ENCODE data around the gene SPATA25.
A peak's percentile ranks its signal among the peaks of the same experiment; 100 is the strongest.

Gene SPATA25

GRCh38 chr20:45863543-45864470, 23.6 kb downstream of the SPATA25 start:
- no peak for DNase-seq (ENCODE audit: low spot score)

DNA sequence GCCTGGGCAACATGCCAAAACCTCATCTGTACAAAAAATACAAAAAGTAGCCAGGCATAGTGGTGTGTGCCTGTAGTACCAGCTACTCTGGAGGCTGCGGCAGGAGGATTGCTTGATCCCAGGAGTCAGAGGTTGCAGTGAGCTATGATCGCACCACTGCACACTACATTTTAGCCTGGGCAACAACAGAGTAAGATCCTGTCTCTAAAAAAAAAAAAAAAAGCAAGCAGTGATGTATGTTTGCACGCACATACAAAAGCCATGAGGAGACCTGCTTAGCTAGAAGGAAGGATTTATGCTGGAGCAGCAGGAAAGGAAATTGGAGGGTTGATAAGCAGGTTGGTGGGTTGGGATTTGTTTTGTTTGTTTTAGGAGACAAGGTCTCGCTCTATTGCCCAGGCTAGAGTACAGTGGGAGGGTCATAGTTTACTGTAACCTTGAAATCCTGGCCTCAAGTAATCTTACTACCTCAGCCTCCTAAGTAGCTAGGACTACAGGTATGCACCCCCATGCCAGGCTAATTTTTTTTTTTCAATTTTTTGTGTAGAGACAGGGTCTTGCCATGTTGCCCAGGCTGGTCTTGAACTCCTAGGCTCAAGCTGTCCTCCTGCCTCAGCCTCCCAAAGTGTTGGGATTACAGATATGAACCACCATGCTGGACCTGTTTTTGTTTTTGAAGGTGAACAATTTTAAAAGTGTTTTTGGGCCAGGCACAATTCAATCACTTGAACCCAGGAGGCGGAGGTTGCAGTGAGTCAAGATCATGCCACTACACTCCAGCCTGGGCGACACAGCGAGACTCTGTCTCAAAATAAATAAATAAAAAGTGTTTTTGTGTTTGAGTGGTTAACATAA, 26.0 kb downstream of the SPATA25 start:
- no peak for DNase-seq (ENCODE audit: low spot score)

GRCh38 chr20:45860560-45861220, 26.7 kb downstream of the SPATA25 start:
- peak; percentile 45 for DNase-seq (ENCODE audit: low spot score)

- no peak for DNase-seq (ENCODE audit: low spot score)
These were observed 27.5 kb downstream of the SPATA25 start for GRCh38 chr20:45859916-45860315.

DNA sequence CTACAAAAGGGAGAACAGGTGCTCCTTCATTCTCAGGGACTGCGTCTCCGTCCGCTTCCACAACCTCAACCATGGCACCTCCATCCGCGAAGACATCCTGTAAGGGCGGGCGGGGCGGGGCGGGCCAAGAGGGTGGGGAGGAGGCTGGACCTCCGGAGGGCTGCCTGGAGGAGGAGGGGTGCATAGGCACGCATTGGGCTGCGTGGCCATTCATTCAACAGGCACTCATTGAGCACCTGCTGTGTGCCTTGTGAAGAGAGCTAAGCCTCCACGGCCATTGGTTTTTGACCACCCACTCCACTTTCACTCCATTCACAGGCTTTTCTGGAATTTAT, 29.6 kb downstream of the SPATA25 start:
- DNase-seq (ENCODE audit: low spot score) = no peak

DNA sequence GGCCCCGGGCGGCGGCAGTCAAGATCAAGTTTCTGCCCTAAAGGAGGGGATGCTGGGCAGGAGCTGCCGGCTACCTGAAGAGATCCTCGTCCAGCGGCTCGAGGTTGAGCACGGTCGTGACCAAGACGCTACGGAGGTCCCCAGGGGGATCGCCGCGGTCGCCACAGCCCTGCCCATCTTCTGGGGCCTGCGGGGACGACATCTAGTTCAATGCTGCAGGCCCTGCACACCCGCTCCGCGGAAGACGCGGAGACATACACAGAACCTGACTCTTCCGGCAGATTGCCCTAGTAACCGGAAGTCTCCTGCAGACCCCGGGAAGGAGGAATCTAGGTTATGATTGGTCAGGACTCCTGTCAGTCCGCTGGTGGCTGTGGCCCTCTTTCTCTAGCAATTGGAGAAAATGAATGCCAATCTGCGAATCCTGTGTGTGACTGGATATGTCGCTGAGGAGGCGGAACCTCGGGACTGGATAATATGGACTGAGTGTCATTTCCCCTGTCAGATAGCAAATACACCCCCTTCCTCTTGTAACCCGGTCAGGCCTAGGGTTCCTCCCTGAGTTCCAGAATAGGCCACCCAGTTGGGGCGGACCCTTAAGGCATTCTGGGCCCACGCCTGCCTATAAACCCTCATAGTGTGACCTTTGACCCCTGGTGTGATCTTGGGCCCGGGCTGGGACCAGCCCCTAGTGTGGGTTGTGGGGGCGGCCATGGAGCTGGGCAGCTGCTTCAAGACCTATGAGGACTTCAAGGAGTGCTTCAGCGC, 30.1 kb downstream of the SPATA25 start, which contains the start of the genes ACOT8 and ZSWIM3:
Gene ACOT8 (minus strand): TSS at position 279 of the 768 bp plus-strand sequence. CDS start 77 bp downstream, at position 202.
Gene ZSWIM3 (plus strand): TSS at position 501 of the 768 bp plus-strand sequence. CDS start 212 bp downstream, at position 713.
- DNase-seq (ENCODE audit: low spot score) = peak; percentile 100

GRCh38 chr20:45853484-45853883, 33.9 kb downstream of the SPATA25 start:
- no peak for DNase-seq (ENCODE audit: low spot score)

GRCh38 chr20:45852326-45852725, 35.1 kb downstream of the SPATA25 start:
- DNase-seq (ENCODE audit: low spot score) = no peak

DNA sequence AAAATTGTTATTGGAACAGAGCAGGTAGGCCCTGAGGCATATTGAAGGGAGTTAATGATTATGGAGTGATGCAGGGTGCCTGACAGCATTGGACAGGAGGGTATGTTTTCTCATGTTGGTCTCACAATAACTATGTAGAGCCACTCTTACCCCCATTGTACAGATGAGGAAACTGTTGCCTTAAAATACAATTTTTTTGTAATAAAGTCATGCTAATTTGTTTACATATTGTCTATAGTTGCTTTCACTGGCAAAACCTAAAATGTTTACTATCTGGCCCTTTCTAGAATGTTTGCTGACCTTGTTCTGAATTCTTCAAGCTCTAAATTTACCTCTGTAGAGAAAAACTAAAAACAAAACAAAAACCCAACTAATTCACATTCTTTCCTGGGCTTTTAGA, 35.9 kb downstream of the SPATA25 start:
- DNase-seq (ENCODE audit: low spot score) = no peak

DNA sequence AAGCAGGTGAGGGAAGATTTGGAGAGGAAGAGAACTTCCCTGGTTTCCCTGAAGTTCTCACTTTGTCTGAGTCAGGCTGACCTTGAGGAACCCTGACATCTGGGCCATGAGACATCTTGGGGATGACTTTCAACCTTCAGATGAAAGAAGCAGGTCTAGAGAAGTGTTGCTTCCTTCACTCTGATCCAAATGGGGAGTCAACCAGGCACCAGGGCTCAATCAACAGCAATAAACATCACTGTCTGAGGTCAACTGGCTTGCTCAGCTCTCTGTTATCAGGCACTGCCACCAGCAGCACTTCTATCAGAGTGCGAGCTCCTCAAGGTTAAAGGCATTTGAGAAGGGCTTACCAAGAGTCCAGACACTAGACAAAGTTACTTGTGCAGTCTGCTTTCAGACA, 36.5 kb downstream of the SPATA25 start:
- DNase-seq (ENCODE audit: low spot score) = no peak

DNA sequence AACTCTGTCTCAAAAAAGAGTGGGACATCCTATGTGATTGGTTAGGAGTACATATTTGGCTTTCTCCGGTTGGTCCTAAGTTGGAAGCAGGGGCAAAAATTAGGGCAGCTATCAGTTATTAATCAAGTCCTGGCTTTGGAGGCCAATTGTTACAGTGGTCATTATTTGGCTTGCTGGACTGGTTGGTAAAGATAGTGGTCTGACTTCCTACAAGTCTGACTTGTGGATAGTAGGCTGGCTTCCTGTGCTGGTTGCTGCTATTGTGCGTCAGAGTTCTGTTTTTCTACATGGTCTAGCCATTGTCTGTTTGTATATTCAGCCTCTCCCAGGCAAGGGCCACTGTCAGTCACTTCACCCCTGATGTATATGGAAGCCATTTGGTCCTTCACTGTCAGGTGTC, 37.2 kb downstream of the SPATA25 start:
- no peak for DNase-seq (ENCODE audit: low spot score)

- no peak for DNase-seq (ENCODE audit: low spot score)
These were observed 38.3 kb downstream of the SPATA25 start for GRCh38 chr20:45848969-45849582.

GRCh38 chr20:45848421-45848820, 39.0 kb downstream of the SPATA25 start:
- DNase-seq (ENCODE audit: low spot score) = no peak

DNA sequence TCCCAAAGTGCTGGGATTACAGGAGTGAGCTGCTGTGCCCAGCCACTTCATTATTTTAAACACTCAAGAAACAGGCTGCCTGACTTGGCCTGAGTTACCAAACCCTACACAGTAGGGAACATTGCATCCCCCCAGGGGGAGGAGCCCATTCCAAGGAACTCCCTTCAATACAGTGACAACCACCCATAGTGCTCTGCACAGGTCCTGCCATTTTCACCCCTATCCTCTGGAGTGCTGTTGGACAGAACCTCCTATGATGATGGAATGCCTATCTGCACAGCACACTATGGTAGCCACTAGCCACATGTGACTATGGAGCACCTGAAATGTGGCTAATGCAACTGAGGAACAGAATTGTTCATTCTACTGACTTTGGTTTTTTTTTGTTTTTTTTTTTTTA, 42.0 kb downstream of the SPATA25 start:
- no peak for DNase-seq (ENCODE audit: low spot score)

DNA sequence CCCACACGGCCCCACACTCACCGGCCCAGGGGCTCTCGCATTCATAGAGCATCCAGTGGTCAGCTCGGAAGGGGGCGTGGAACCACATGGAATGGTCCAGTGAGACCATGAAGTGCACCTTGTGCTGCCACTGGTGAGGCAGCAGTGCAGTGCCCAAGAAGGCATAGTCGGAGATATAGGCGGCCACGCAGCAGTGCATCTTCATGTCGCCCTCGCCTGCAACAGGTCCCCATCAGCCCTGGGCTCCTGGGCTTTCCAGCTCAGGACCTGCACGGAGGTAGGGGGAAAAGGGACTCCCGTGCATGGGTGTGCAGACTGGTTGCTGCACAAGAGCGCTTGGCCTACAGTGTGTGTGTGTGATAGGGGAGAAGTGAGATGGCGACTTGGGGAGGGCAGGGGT, 43.9 kb downstream of the SPATA25 start:
- no peak for DNase-seq (ENCODE audit: low spot score)

DNA sequence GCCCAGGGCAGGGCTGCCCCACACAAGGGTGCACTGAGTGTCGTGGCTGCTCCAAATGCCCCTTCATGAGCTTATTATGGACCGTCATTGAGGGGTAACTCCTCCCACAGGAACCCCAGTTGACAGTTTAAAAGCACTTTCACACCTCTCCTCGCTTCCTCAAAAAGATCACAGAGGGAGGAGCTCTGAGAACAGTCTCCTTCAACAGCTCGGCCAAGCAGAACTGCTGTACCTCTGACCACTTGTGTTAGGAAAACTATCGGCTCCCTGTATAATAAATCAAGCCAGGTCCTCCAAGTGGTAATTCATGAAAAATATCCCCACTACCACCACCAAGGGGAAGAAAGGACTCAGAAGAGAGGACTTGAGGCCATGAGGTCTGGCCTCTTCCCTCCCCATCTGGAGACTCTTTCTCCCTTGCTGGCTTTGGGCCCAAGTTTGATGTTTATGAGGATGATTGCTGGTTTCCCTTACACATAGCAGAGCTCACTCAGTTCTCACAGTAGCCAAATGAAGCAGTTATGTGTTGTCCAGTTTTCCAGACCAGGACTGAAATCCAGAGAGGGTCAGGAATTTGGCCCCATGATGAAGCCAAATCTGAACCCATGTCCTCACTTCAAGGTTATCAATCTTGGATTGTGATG, 45.1 kb downstream of the SPATA25 start:
- DNase-seq (ENCODE audit: low spot score) = no peak

- no peak for DNase-seq (ENCODE audit: low spot score)
These were observed 45.9 kb downstream of the SPATA25 start for GRCh38 chr20:45841407-45842129.

GRCh38 chr20:45840700-45841198, 46.7 kb downstream of the SPATA25 start:
- DNase-seq (ENCODE audit: low spot score) = no peak

DNA sequence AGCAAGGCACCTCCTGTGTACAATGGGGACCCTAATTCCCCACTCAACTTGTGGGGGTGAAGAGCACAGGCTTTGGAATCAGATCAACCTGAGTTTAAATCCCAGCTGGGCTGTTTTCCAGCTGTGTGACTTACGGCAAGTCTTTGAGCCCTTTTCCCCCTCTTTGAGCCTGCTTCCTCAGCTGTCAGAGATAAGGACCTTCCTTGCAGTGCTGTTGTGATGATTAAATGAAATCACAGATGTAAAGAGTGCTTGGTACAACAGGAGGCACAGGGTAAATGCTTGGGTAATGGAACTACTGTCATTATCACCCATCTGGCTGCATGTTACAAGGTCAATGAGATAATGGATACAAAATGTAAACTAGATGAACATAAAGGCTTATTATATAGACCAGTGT, 50.6 kb downstream of the SPATA25 start:
- no peak for DNase-seq (ENCODE audit: low spot score)

All from RKO (cell line).